Endothelial cell of umbilical vein (primary cell): Measurements from ENCODE around the gene CD200.

Source experiments
- CTCF ChIP-seq, 2 donors: IDR thresholded peaks; 1 replicate in 1 of 2; 2 replicates in 1 of 2; pipeline ENCODE4 v1.5.1; 2011; ENCODE audit warnings: low read length in 2 of 2, mild to moderate bottlenecking in 2 of 2, moderate library complexity in 2 of 2, control low read depth in 1 of 2, inconsistent platforms in 1 of 2, low read depth in 1 of 2; ENCODE audit not compliant: insufficient read depth in 1 of 2; ENCODE audit errors: extremely low read depth in 1 of 2
- EZH2 ChIP-seq: IDR thresholded peaks from 2 replicates; pipeline ENCODE4 v1.6.1; 2012; ENCODE audit warnings: borderline replicate concordance, low read depth, mild to moderate bottlenecking, moderate library complexity, low read length, inconsistent platforms; ENCODE audit not compliant: severe bottlenecking

GRCh38 chr3:112333381-112334317, 693 bp downstream of the CD200 start:
- TF ChIP-seq CTCF (IDR thresholded peaks at IDR 0.05; ENCODE audit: extremely low read depth in 1 of 2, insufficient read depth in 1 of 2, low read depth in 1 of 2, low read length in 2 of 2) (no peak), EZH2 (no peak)
